Measurements from ENCODE around the gene CRB2. TPM values are rescaled to one million over a fixed set of nuclear protein-coding genes. Genes with fewer than 3 reads are reported as not detected.
A peak's percentile ranks its signal among the peaks of the same experiment; 100 is the strongest.

The CRB2 gene
- total RNA-seq, 2 donors from 2014 or later = 1.6 to 3.5 TPM

DNA sequence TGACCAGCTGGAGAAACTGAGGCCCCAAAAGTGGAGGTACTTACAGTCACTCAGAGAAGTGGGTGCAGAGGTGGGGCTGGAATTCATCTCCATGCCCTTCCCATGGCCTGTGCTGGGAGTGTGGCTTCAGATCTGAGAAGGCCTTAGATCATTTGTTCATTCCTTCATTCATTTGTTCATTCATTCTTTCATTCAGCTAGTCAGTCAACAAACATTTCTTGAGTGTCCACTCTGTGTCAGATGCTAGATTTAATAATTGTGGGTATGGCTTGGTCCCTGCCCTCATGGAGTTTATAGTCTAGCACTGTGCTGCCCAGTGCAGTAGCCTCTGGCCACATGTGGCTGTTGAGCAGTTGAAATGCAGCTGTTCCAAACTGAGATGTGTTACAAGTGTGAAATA is 19.0 kb upstream of the CRB2 start:
- H3K4me3 ChIP-seq = no peak overlapping the region
- no peak for TF ChIP-seq CTCF (IDR thresholded peaks at IDR 0.05)
- no peaks in the 10 kb centered on the region for H3K9me3 ChIP-seq

DNA sequence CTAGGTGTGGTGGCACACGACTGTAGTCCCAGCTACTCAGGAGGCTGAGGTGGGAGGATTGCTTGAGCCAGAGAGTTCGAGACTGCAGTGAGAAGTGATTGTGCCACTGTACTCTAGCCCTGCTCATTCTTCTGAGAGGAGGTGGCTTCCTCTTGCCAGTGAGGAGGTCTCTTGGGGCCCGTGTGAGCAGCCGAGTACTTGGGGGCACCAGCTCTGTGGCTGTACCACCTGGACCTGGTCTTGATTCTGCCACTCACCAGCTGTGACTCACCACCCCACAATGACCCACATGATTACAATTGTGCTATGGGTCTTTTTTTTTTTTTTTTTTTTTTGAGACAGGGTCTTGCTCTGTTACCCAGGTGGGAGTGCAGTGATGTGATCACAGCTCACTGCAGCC is 18.0 kb upstream of the CRB2 start:
- Histone ChIP-seq H3K4me1 (peaks cover 0 to 36% of the 10 kb centered on the region in 2 donors), H3K9me3 (no peaks in the 10 kb centered on the region), H3K36me3 (no peaks in the 10 kb centered on the region), H3K27me3 (no peaks in the 10 kb centered on the region), H3K4me3 (no peak overlapping the region), H3K27ac (no peak overlapping the region)
- no peak for DNase-seq (ENCODE audit: low spot score)
- no peak for TF ChIP-seq CTCF (IDR thresholded peaks at IDR 0.05)

More for the DNA sequence above, 19.0 kb upstream of the CRB2 start:
- H3K27ac ChIP-seq = no peak overlapping the region
- no peaks in the 10 kb centered on the region for H3K27me3 ChIP-seq
- no peaks in the 10 kb centered on the region for H3K36me3 ChIP-seq
- H3K4me1 ChIP-seq = peaks cover 0 to 36% of the 10 kb centered on the region in 2 donors
- DNase-seq (ENCODE audit: low spot score) = no peak

GRCh38 chr9:123338710-123339665 is 17.0 kb upstream of the CRB2 start:
- Histone ChIP-seq H3K4me3 (peak overlapping the region; percentile 27 to 49), H3K9me3 (no peaks in the 10 kb centered on the region), H3K4me1 (peaks cover 0 to 36% of the 10 kb centered on the region in 2 donors), H3K36me3 (no peaks in the 10 kb centered on the region), H3K27me3 (no peaks in the 10 kb centered on the region), H3K27ac (peak overlapping the region; percentile 81 to 93)
- TF ChIP-seq CTCF (IDR thresholded peaks at IDR 0.05) = no peak
- no peak for DNase-seq (ENCODE audit: low spot score)

DNA sequence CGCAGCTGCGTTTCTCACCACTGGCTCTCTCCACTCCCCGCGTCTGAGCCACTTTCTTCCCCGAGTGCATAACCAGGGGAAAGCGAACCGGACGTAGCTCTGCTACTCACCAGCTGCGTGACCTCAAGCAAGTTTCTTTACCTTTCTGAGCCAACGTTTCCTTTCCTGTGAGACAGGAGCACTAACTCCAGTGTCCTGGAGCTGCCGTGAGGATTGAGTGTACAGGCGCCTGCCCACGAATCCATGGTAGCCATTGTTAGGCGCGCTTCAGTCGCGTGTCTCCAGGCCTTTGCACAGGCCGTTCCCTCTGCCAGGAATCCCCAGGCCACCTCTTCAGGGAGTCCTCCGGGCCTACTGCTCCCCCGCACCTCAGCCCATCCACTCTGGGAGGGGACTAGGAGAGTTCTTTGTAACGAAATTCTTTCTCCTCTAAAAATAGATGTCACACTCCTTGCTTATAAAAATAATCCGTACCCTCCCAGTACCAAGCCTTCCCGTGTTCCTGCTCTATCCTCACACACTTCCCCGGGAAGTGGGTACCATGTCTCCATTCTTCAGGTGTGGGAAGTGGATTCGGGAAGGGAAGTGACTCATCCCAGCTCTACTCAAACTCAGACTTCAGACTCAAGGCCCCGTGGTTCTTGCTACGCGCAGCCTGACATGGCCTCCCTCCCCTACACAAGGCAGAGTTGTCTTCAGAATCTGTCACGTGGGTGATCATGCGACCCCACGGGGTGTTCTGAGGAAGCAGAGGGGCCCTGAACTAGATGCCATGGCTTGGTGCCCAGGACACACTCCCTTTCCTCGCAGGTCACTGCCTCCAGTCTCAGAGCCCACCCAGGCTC is 16.1 kb upstream of the CRB2 start:
- TF ChIP-seq CTCF (IDR thresholded peaks at IDR 0.05) = no peak
- no peaks in the 10 kb centered on the region for H3K27me3 ChIP-seq
- H3K4me3 ChIP-seq = peak overlapping the region; percentile 27 to 49
- H3K4me1 ChIP-seq = peaks cover 0 to 34% of the 10 kb centered on the region in 2 donors
- DNase-seq (ENCODE audit: low spot score) = no peak
- peak overlapping the region; percentile 81 to 93 for H3K27ac ChIP-seq
- no peaks in the 10 kb centered on the region for H3K36me3 ChIP-seq
- H3K9me3 ChIP-seq = no peaks in the 10 kb centered on the region

DNA sequence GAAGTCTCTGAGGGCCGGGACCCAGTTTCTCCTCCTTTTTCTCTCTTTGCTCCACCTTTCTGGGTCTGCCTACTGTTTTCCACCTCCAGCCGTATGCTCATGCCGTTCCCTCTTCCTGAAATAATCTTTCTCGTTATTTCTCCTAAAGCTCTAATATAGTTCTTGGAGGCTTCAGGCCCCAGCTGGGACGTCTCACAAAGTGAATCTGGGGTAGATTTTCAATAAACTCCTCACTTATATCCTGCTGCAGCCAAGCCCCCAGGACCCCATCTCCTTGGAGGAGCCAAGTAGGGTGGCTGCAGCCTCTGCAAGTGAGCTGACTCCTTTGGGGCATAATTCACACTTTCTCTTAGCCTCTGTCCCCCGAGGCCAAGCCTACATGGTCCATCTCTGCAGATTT is 14.2 kb upstream of the CRB2 start:
- Histone ChIP-seq H3K27me3 (no peaks in the 10 kb centered on the region), H3K4me3 (no peak overlapping the region), H3K36me3 (no peaks in the 10 kb centered on the region), H3K4me1 (peaks cover 0 to 22% of the 10 kb centered on the region in 2 donors), H3K9me3 (no peaks in the 10 kb centered on the region), H3K27ac (no peak overlapping the region)
- DNase-seq (ENCODE audit: low spot score) = no peak
- TF ChIP-seq CTCF (IDR thresholded peaks at IDR 0.05) = no peak

Measured in right atrium auricular region (tissue), 2 donors.